Transverse colon (tissue), 3 donors: ENCODE results near the gene FKBP10.

Experiments used
- POLR2A ChIP-seq: fragments of 450-650 bp; IDR thresholded peaks from one replicate; pipeline ENCODE4 v1.6.1; 2016; ENCODE audit warnings: antibody characterized with exemption, mild to moderate bottlenecking, moderate library complexity
- TF ChIP-seq, protein P1 (sequence below), 5 experiments: fragments of 200-600 bp in 3 of 5; fragments of 450-650 bp in 2 of 5; sonication (generic) in 3 of 5; IDR thresholded peaks; 1 replicate in 2 of 5; 2 replicates in 3 of 5; pipeline ENCODE4 v1.5.1; 2016 to 2017; ENCODE audit warnings: antibody characterized with exemption in 5 of 5, inconsistent platforms in 3 of 5, mild to moderate bottlenecking in 2 of 5, moderate library complexity in 1 of 5

GRCh38 chr17:41870627-41871026 lies 57.8 kb downstream of the FKBP10 start:
- no peak for TF ChIP-seq POLR2A
- TF ChIP-seq, protein P1, sequence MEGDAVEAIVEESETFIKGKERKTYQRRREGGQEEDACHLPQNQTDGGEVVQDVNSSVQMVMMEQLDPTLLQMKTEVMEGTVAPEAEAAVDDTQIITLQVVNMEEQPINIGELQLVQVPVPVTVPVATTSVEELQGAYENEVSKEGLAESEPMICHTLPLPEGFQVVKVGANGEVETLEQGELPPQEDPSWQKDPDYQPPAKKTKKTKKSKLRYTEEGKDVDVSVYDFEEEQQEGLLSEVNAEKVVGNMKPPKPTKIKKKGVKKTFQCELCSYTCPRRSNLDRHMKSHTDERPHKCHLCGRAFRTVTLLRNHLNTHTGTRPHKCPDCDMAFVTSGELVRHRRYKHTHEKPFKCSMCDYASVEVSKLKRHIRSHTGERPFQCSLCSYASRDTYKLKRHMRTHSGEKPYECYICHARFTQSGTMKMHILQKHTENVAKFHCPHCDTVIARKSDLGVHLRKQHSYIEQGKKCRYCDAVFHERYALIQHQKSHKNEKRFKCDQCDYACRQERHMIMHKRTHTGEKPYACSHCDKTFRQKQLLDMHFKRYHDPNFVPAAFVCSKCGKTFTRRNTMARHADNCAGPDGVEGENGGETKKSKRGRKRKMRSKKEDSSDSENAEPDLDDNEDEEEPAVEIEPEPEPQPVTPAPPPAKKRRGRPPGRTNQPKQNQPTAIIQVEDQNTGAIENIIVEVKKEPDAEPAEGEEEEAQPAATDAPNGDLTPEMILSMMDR (IDR thresholded peaks at IDR 0.05) = no peak
